CD4-positive, alpha-beta T cell treated with Interleukin-17A for 4 hours (primary cell): Measurements from ENCODE around the gene RAPGEFL1.
"Not testable (repeated sequence)": the region's sequence is repeated elsewhere in the genome, so short reads cannot be mapped to it uniquely, and the experiment has no call there.

Experiments used
- DNase-seq: peaks from one replicate; pipeline ENCODE4 v3.0.0-alpha.2; 2020; ENCODE audit warnings: mixed read lengths

The RAPGEFL1 gene

DNA sequence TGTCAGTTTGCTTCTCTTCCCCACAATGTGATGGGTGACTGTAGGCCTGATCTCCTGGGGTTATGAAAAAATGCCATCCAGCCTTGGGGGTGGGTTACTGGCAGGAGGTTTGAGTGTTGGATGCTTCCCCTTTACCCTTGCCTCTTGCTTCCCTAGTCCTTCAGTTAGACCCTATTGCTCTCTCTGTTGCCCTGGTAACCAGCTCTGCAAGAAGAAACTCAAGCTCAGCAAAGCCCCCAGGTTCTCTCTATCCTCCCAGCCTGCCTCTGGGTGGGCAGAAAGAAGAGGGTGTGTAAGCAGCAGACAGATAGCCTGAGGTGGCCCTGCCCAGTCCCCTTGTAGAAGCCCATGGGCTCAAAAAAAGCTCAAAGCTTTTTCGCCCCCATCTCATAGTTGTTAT is 2.8 kb upstream of the RAPGEFL1 start:
- no peak for DNase-seq

GRCh38 chr17:40175928-40176753 is 1.1 kb upstream of the RAPGEFL1 start:
- no peak for DNase-seq

GRCh38 chr17:40176754-40177110 is 538 bp upstream of the RAPGEFL1 start:
- no peak for DNase-seq

- peak; percentile 9 for DNase-seq
Observed at GRCh38 chr17:40178021-40178601, 841 bp downstream of the RAPGEFL1 start.

- no peak for DNase-seq
Observed at GRCh38 chr17:40178660-40179059, 1.4 kb downstream of the RAPGEFL1 start.

GRCh38 chr17:40179923-40180659 is 2.8 kb downstream of the RAPGEFL1 start:
- DNase-seq, result no peak

DNA sequence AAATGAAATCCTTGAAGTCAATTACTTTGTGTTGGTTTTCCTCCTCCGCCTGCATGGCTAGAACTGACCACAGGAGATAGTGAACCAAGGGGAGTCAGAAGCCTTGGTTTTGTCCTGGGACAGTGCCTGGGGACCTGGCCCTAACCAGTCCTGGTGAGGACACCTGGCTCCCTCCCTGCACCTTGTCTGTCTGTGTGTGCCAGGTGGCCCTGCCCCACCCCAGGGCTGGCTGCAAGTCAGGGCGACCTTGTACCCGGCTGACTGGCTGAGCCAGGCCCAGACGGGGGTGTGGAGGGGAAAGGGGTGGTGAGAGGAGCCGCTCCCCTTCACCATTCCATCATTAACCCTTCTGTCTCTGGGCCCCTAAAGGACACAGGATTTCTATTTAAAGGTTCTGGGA is 3.4 kb downstream of the RAPGEFL1 start:
- no peak for DNase-seq

DNA sequence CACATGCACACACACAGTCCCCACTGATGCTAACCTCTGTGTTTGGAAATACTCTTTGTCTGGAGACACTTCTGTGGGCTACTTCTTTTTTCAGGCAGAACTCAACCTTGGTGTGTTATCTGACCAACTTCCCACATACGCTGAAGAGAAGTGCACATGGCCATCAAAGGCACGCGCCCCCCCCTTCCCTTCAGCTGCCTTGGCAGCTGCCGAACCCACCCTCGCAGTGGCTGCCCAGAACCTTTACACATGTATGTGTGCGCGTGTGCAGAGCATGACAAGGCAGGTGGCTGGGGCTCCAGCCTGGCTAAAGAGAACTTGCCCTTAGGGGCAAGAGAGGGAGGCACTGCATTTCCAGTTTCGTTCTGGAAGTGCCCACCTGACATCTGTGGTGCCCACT is 3.9 kb downstream of the RAPGEFL1 start:
- DNase-seq, result no peak

DNA sequence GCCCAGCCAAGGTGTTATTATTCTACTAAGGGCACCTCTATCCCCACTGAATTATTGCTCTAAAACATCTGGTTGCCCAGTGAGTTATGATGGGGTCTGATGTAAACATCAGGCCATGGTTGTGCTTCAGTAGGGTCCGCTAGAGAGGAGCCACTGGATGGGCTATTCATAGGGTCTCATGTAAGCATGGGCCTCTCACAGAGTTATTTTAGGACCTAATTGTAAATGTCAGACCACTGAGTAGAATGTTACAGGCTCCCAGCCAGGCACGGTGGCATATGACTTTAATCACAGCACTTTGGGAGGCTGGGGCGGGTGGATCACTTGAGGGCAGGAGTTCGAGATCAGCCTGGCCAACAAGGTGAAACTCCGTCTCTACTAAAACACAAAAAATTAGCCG is 5.3 kb downstream of the RAPGEFL1 start:
- DNase-seq, result no peak

DNA sequence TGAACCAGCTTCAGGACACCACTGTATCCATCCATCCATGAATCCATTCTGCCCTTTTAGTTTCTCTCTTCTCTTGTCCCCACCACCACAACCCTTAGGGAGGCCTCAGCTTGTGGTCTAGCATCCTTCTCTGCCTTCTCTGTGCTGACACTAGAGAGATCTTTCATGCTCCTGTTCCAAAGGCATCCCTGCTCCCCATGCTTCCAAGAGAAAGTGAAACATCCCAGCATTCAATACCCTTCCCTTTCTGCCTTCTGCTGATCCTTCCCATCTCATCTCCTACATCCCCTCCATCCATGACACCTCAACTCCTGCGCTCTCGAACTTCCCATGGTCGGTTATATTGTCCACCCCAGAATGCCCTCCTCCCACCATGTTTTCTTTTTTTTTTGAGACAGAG is 10.0 kb downstream of the RAPGEFL1 start:
- no peak for DNase-seq

DNA sequence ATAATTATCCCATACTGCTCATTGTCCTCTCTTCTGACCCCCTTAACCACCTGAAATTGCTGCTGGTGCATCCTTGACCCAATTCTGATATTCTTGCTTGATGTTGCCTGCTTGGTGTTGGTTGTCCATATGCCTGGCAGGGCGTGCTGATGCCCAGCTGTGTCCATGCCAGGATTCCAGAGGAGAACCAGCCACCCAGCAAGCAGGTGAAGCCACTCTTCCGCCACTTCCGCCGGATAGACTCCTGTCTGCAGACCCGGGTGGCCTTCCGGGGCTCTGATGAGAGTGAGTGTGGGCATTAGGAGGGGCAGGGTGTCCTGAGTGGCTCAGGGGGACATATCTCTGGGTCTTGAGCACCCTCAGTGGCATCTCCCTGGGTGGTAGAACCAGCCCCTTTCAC is 11.4 kb downstream of the RAPGEFL1 start:
- no peak for DNase-seq

DNA sequence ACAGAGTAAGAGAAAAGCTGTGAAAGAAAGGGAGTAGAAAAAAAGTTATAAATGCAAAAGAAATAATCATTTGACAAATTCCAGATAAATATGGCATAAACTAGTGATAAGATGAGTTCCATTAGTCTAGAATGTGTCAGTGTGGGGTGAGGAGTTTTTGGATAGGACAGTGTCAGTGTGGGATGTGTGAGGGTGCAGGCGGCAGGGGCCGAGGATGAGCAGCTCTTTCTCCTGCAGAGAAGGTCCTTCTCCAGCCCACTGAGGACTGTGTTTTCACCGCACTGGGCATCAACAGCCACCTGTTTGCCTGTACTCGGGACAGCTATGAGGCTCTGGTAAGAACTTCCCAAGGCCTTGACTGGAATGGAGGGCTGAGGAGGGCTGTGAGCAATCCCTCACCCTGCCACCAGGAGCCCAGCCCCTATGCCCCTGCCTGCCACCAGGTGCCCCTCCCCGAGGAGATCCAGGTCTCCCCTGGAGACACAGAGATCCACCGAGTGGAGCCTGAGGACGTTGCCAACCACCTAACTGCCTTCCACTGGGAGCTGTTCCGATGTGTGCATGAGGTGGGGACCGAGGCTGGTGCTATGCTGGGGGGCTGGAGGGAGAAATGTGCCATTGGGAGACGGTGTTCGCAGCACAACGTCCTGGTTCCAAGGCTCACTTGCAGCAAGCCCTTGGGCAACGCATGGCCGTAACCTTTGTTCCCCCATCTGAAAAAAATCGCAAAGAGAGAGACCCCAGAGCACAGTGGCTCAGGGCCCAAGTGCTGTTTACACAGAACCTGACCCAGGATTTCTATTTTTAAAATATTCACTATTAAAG is 13.1 kb downstream of the RAPGEFL1 start:
- DNase-seq, result peak; percentile 45

DNA sequence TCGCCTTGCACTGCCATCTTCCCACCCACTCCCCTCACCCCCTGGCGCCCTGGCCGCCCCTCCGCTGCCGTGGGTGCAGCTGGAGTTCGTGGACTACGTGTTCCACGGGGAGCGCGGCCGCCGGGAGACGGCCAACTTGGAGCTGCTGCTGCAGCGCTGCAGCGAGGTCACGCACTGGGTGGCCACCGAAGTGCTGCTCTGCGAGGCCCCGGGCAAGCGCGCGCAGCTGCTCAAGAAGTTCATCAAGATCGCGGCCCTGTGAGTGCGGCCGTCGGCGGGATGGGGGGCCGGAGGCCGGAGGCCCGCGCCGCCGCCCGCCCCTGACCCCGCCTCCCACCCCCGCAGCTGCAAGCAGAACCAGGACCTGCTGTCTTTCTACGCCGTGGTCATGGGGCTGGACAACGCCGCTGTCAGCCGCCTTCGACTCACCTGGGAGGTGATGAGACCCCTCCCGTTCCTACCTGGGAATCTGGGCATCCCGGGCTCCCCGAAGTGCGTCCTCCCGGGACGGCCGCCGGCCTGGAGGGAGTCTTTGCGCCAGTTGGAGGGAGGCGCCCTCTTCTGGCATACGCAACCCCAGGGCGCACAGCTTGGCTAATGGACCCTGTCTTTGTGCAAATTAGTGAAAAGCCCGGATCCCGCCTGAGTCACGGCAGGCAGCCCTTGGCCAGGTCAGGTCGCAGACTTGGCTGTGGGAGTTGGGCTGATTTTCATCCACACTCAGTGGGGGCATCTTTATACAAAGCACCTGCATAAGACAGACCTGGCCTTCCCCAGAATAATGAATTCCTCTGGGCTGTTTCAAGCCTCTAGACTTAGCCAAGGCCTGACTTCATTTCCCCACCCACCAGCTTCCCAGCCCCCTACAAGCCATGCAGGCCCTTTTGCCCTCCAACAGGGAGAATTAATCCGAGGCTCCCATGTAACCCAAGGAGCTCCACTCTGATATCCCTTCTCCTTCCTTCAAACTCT is 14.3 kb downstream of the RAPGEFL1 start:
- peak; percentile 78 for DNase-seq

- no peak for DNase-seq
Observed at GRCh38 chr17:40192961-40193360, 15.7 kb downstream of the RAPGEFL1 start.

DNA sequence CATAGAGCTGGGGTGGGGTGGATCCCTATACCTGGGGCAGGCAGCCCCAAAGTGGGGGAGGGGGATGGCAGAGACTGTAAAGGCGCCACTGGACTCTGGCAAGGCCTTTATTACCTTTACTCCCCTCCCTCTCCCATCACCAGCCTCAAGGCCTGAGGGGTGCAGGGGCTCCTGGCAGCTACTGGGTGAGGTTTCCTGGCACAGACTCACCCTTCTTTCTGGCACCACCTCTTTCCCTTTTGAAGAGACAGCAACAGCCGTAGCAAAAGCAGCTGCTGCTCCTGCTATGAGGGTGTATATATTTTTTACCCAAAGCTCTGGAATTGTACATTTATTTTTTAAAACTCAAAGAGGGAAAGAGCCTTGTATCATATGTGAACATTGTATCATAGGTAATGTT is 17.6 kb downstream of the RAPGEFL1 start:
- no peak for DNase-seq

- no peak for DNase-seq
Observed at GRCh38 chr17:40197550-40197949, 20.3 kb downstream of the RAPGEFL1 start.

DNA sequence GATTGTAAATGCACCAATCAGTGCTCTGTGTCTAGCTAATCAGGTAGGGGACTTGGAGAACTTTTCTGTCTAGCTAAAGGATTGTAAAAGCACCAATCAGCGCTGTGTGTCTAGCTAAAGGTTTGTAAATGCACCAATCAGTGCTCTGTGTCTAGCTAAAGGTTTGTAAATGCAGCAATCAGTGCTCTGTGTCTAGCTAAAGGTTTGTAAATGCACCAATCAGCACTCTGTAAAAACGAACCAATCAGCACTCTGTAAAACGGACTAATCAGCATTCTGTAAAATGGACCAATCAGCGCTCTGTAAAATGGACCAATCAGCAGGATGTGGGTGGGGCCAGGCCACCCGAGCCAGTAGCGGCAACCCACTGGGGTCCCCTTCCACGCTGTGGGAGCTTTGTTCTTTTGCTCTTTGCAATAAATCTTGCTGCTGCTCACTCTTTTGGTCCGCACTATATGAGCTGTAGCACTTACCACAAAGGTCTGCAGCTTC is 20.7 kb downstream of the RAPGEFL1 start:
- peak; percentile 26 for DNase-seq

- no peak for DNase-seq
Observed at GRCh38 chr17:40198576-40198975, 21.3 kb downstream of the RAPGEFL1 start.

DNA sequence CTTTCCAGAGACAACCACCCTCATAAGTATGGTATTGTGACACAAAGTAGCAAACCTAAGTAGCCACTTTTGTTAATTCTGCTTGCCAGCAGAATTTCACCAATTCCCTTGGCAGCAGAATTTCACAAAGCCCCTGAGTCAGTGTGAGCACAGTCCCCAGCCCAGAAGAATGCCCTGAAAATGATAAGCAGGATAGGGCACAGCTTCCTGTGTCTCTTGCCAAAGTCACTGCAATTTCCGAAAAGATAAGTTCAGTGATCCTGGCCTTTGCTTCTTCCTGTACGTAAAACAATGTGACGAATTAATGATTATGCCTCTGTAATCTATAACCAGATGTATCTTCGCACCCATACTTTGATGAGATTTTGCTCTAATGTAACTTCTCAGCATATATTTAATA is 25.9 kb downstream of the RAPGEFL1 start:
- no peak for DNase-seq

- DNase-seq, result not testable (repeated sequence)
Observed at GRCh38 chr17:40206193-40206592, 28.9 kb downstream of the RAPGEFL1 start.

- no peak for DNase-seq
Observed at GRCh38 chr17:40209404-40210093, 32.3 kb downstream of the RAPGEFL1 start.
